Measurements from ENCODE around the gene COL20A1. TPM values are rescaled to one million over a fixed set of nuclear protein-coding genes. Genes with fewer than 3 reads are reported as not detected.

Gene COL20A1
- total RNA-seq, 1 donor from 2014 or later: not detected

DNA sequence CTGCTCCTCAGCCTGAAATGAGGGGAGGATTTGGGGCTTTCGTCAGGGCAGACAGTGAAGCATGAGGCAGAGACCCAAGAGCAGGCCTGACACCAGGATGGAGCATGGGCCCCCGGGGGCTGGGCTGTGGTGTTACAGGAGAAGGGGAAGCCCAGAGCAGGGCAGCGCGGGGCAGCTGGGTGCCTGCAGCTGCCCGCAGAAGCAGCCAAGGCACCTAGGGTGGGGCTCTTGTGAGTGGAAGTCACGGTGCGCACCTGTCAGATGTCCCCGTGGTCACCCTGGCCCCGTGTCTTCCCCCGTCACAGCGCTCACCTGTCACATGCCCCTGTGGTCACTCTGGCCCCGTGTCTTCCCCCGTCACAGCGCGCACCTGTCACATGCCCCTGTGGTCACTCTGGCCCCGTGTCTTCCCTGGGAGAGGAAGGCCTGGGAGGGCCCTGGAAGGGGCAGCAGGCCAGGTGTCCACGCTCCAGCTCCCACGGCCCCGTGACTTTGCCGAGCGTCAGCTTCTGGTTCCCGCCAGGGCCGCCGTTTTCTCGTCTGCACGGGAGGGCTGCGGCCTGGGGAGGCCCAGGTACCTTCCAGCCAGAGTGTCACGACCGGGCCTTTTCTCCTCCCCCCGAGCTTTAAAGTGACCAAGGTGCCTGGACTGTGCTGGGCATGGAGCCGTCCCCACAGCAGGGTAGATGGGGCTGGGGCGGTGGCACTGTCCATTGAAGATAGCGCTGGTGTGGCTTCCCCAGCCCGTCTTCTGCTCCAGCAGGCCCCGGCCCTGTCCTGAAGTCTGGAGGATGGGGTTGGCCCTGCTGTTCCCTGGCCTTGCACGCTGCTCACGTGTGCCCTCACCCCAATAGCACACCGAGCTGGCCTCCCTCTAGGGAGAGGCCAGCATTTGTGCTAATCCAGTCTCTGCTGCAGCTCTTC is 11.0 kb upstream of the COL20A1 start:
- Histone ChIP-seq H3K9me3 (replicated peaks) (no peaks in the 10 kb centered on the region), H3K36me3 (peaks cover 70% of the 10 kb centered on the region), H3K4me1 (peaks cover 17% of the 10 kb centered on the region), H3K27me3 (ENCODE audit: low read depth) (no peaks in the 10 kb centered on the region), H3K4me3 (no peak overlapping the region), H3K27ac (replicated peaks) (no peak overlapping the region)
- intact Hi-C loops (cut with micrococcal nuclease): no loop called here
- TF ChIP-seq, protein P1, sequence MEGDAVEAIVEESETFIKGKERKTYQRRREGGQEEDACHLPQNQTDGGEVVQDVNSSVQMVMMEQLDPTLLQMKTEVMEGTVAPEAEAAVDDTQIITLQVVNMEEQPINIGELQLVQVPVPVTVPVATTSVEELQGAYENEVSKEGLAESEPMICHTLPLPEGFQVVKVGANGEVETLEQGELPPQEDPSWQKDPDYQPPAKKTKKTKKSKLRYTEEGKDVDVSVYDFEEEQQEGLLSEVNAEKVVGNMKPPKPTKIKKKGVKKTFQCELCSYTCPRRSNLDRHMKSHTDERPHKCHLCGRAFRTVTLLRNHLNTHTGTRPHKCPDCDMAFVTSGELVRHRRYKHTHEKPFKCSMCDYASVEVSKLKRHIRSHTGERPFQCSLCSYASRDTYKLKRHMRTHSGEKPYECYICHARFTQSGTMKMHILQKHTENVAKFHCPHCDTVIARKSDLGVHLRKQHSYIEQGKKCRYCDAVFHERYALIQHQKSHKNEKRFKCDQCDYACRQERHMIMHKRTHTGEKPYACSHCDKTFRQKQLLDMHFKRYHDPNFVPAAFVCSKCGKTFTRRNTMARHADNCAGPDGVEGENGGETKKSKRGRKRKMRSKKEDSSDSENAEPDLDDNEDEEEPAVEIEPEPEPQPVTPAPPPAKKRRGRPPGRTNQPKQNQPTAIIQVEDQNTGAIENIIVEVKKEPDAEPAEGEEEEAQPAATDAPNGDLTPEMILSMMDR (IDR thresholded peaks at IDR 0.05; ENCODE audit: borderline replicate concordance): no peak
- DNase-seq: no peak

DNA sequence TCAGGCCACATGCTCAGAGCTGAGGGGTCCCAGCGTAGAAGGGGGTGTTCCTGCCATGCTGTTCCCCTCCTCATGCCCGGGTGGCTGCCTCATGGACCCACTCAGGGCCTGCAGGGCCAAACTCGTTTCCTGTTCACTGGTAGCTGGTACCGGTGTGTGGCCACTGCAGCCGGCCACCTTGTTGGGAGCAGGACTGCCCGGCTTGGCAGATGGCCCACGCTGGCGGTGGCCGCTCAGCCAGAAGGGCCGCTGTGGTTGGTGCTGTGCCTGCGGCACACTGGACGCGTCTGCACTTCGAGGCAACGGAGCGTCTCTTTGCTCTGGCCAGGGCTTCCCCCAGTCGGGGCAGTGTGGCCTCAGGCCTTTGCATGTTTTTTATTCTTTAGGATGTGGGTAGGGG is 10.0 kb upstream of the COL20A1 start:
- Histone ChIP-seq H3K9me3 (replicated peaks) (no peaks in the 10 kb centered on the region), H3K4me3 (no peak overlapping the region), H3K27ac (replicated peaks) (no peak overlapping the region), H3K27me3 (ENCODE audit: low read depth) (no peaks in the 10 kb centered on the region), H3K36me3 (peaks cover 68% of the 10 kb centered on the region), H3K4me1 (peaks cover 17% of the 10 kb centered on the region)
- TF ChIP-seq, protein P1 (IDR thresholded peaks at IDR 0.05; ENCODE audit: borderline replicate concordance): no peak
- intact Hi-C loops (cut with micrococcal nuclease): no loop called here
- no peak for DNase-seq

DNA sequence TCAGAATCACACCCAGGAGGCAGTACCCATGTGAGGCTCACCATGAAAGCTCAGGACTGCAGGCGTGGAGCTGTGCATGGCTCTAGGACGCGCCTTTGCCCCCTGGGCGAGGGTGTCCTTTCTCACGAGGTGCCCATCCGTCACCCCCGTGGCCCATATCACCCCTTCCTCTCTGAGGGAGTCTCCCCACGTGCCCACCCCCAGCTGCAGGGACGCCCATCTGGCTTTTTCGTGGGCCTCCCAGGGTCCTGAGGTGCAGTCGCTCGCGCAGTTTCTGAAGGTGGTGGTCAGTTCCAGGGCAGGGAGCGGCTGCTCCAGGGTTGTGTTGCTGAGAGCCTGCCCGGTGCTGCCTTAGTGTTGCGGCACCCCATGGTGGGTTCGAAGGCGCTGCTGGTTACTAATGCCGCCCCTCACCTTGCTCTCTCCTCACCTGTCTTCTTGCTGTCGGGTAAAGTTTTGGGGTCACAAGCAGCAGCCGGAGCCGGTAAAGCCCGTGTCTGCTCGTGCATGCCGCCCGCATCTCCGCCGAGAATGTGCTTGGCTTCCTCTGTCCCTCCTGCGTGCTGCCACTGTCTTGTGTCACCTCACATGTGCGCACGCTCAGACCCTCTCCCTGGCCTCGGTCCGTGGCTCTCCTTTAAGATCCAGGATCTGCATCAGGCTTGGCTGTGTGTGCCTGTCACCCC is 9.4 kb upstream of the COL20A1 start:
- no peak for DNase-seq
- Histone ChIP-seq H3K9me3 (replicated peaks) (no peaks in the 10 kb centered on the region), H3K27me3 (ENCODE audit: low read depth) (no peaks in the 10 kb centered on the region), H3K4me3 (no peak overlapping the region), H3K4me1 (peaks cover 16% of the 10 kb centered on the region), H3K27ac (replicated peaks) (no peak overlapping the region), H3K36me3 (peaks cover 68% of the 10 kb centered on the region)
- intact Hi-C loops (cut with micrococcal nuclease): no loop called here
- TF ChIP-seq, protein P1 (IDR thresholded peaks at IDR 0.05; ENCODE audit: borderline replicate concordance): no peak

DNA sequence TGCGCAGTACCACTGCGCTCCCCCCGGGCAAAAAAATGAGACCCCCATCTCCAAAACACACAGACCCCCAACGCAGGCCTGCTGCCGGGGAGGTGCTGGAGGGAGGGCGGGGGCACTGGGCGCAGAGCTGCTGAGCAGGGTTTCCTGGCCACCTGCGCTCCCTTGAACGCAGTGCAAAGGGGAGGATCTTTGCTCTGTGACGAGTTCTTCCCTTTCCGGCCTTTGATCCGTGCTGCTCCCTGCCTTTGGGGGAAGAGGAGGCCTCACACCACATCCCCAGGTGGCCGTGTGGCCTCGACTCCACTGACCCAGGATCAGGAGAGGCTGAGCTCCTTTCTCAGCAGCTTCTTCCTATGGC is 8.9 kb upstream of the COL20A1 start:
- Histone ChIP-seq H3K9me3 (replicated peaks) (no peaks in the 10 kb centered on the region), H3K27me3 (ENCODE audit: low read depth) (no peaks in the 10 kb centered on the region), H3K36me3 (peaks cover 68% of the 10 kb centered on the region), H3K4me1 (peaks cover 11% of the 10 kb centered on the region), H3K27ac (replicated peaks) (no peak overlapping the region), H3K4me3 (no peak overlapping the region)
- TF ChIP-seq, protein P1 (IDR thresholded peaks at IDR 0.05; ENCODE audit: borderline replicate concordance): no peak
- DNase-seq: no peak
- intact Hi-C loops (cut with micrococcal nuclease): no loop called here

DNA sequence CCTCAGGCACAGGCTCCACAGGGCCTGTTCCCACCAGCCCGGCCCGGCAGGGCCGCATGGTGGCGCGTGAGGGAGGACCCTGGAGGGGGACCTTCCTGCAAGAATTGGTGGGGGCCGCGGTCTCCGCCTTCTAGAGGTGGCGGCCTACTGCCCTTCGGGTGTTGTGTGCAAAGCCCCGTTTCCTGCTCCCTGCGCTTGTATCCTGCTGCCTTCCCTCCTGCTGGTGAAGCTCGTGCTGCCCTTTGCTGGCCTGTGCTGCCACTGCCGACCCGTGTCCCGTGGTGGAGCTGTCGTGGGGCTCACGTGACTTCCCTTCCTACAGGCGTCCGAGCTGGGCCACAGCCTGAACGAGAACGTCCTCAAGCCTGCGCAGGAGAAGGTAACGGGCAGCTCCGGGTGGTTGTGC is 8.4 kb upstream of the COL20A1 start:
- TF ChIP-seq, protein P1 (IDR thresholded peaks at IDR 0.05; ENCODE audit: borderline replicate concordance): no peak
- Histone ChIP-seq H3K27ac (replicated peaks) (no peak overlapping the region), H3K27me3 (ENCODE audit: low read depth) (no peaks in the 10 kb centered on the region), H3K9me3 (replicated peaks) (no peaks in the 10 kb centered on the region), H3K4me1 (peaks cover 6% of the 10 kb centered on the region), H3K36me3 (peaks cover 68% of the 10 kb centered on the region), H3K4me3 (no peak overlapping the region)
- intact Hi-C loops (cut with micrococcal nuclease): no loop called here
- no peak for DNase-seq
